GM19397 (cell line): ENCODE results near the gene CELF5.
"Not testable (repeated sequence)": the region's sequence is repeated elsewhere in the genome, so short reads cannot be mapped to it uniquely, and the experiment has no call there.

Experiments
- ATAC-seq: cut with Tn5 transposase; IDR thresholded peaks from one replicate; pipeline ENCODE4 v1.9.1; 2021; ENCODE audit warnings: mild to moderate bottlenecking, moderate library complexity; ENCODE audit not compliant: unreplicated experiment

The CELF5 gene

GRCh38 chr19:3319643-3320353, 95.3 kb downstream of the CELF5 start:
- no peak for ATAC-seq

- no peak for ATAC-seq
Measured at GRCh38 chr19:3320354-3320670, 95.9 kb downstream of the CELF5 start.

- ATAC-seq = no peak
Measured at GRCh38 chr19:3320853-3321252, 96.4 kb downstream of the CELF5 start.

- no peak for ATAC-seq
Measured at GRCh38 chr19:3321696-3322095, 97.2 kb downstream of the CELF5 start.

GRCh38 chr19:3322199-3322978, 97.9 kb downstream of the CELF5 start:
- ATAC-seq = no peak

GRCh38 chr19:3323026-3323425, 98.6 kb downstream of the CELF5 start:
- ATAC-seq = no peak

GRCh38 chr19:3323658-3324057, 99.2 kb downstream of the CELF5 start:
- no peak for ATAC-seq

- ATAC-seq = no peak
Measured at GRCh38 chr19:3324405-3324856, 100.0 kb downstream of the CELF5 start.

- ATAC-seq = no peak
Measured at GRCh38 chr19:3325451-3325850, 101.0 kb downstream of the CELF5 start.

GRCh38 chr19:3328743-3329142, 104.3 kb downstream of the CELF5 start:
- no peak for ATAC-seq

GRCh38 chr19:3330047-3330446, 105.6 kb downstream of the CELF5 start:
- ATAC-seq = no peak

GRCh38 chr19:3332232-3332631, 107.8 kb downstream of the CELF5 start:
- ATAC-seq = not testable (repeated sequence)

GRCh38 chr19:3333020-3333583, 108.6 kb downstream of the CELF5 start:
- ATAC-seq = no peak

- no peak for ATAC-seq
Measured at GRCh38 chr19:3333662-3334061, 109.2 kb downstream of the CELF5 start.

GRCh38 chr19:3334749-3335430, 110.4 kb downstream of the CELF5 start:
- ATAC-seq = not testable (repeated sequence)

GRCh38 chr19:3335431-3336350, 111.2 kb downstream of the CELF5 start:
- ATAC-seq = no peak

- ATAC-seq = no peak
Measured at GRCh38 chr19:3336351-3336679, 111.9 kb downstream of the CELF5 start.

- ATAC-seq = no peak
Measured at GRCh38 chr19:3336680-3337523, 112.4 kb downstream of the CELF5 start.

- no peak for ATAC-seq
Measured at GRCh38 chr19:3338541-3339181, 114.2 kb downstream of the CELF5 start.
